Measurements from ENCODE around the gene LAMB4.

The LAMB4 gene

GRCh38 chr7:108112683-108113082 is 17.5 kb downstream of the LAMB4 start:
- no peak overlapping the region for H3K4me3 ChIP-seq (ENCODE audit: low read depth, low read length)
- TF ChIP-seq MYC (IDR thresholded peaks at IDR 0.05; ENCODE audit: low read depth, low read length) = no peak
- no peak for TF ChIP-seq POLR2A (IDR thresholded peaks at IDR 0.05; ENCODE audit: extremely low read depth, insufficient read length)
- TF ChIP-seq CTCF (IDR thresholded peaks at IDR 0.05; ENCODE audit: low read depth, low read length) = no peak
- TF ChIP-seq MAX (IDR thresholded peaks at IDR 0.05; ENCODE audit: low read depth, low read length) = no peak

GRCh38 chr7:108109221-108109908 is 20.8 kb downstream of the LAMB4 start:
- TF ChIP-seq POLR2A (IDR thresholded peaks at IDR 0.05; ENCODE audit: extremely low read depth, insufficient read length) (no peak), CTCF (IDR thresholded peaks at IDR 0.05; ENCODE audit: low read depth, low read length) (peak; percentile 66), MYC (IDR thresholded peaks at IDR 0.05; ENCODE audit: low read depth, low read length) (no peak; the same call in 1 of the 2 replicates), MAX (IDR thresholded peaks at IDR 0.05; ENCODE audit: low read depth, low read length) (peak; percentile 44)
- DNase-seq (ENCODE audit: low read depth) = peak; percentile 56

More at GRCh38 chr7:108112683-108113082, 17.5 kb downstream of the LAMB4 start:
- DNase-seq (ENCODE audit: low read depth) = no peak

GRCh38 chr7:108108131-108108530 is 22.0 kb downstream of the LAMB4 start:
- TF ChIP-seq POLR2A (IDR thresholded peaks at IDR 0.05; ENCODE audit: extremely low read depth, insufficient read length) = no peak
- no peak overlapping the region for H3K4me3 ChIP-seq (ENCODE audit: low read depth, low read length)

More at GRCh38 chr7:108109221-108109908, 20.8 kb downstream of the LAMB4 start:
- H3K4me3 ChIP-seq (ENCODE audit: low read depth, low read length) = no peak overlapping the region

GRCh38 chr7:108104324-108104723 is 25.8 kb downstream of the LAMB4 start:
- peak; percentile 59 for DNase-seq (ENCODE audit: low read depth)
- TF ChIP-seq POLR2A (IDR thresholded peaks at IDR 0.05; ENCODE audit: extremely low read depth, insufficient read length) (no peak), CTCF (IDR thresholded peaks at IDR 0.05; ENCODE audit: low read depth, low read length) (no peak), MAX (IDR thresholded peaks at IDR 0.05; ENCODE audit: low read depth, low read length) (no peak), MYC (IDR thresholded peaks at IDR 0.05; ENCODE audit: low read depth, low read length) (no peak)
- no peak overlapping the region for H3K4me3 ChIP-seq (ENCODE audit: low read depth, low read length)

More at GRCh38 chr7:108108131-108108530, 22.0 kb downstream of the LAMB4 start:
- DNase-seq (ENCODE audit: low read depth) = no peak

- H3K4me3 ChIP-seq (ENCODE audit: low read depth, low read length) = no peak overlapping the region
- DNase-seq (ENCODE audit: low read depth) = no peak
- TF ChIP-seq MAX (IDR thresholded peaks at IDR 0.05; ENCODE audit: low read depth, low read length) = no peak
- no peak for TF ChIP-seq POLR2A (IDR thresholded peaks at IDR 0.05; ENCODE audit: extremely low read depth, insufficient read length)
- TF ChIP-seq MYC (IDR thresholded peaks at IDR 0.05; ENCODE audit: low read depth, low read length) = no peak
- no peak for TF ChIP-seq CTCF (IDR thresholded peaks at IDR 0.05; ENCODE audit: low read depth, low read length)
These were observed 26.4 kb downstream of the LAMB4 start for GRCh38 chr7:108103558-108104298.

GRCh38 chr7:108102671-108103312 is 27.4 kb downstream of the LAMB4 start:
- DNase-seq (ENCODE audit: low read depth) = no peak
- TF ChIP-seq MAX (IDR thresholded peaks at IDR 0.05; ENCODE audit: low read depth, low read length) (no peak), MYC (IDR thresholded peaks at IDR 0.05; ENCODE audit: low read depth, low read length) (no peak), CTCF (IDR thresholded peaks at IDR 0.05; ENCODE audit: low read depth, low read length) (no peak), POLR2A (IDR thresholded peaks at IDR 0.05; ENCODE audit: extremely low read depth, insufficient read length) (no peak)
- no peak overlapping the region for H3K4me3 ChIP-seq (ENCODE audit: low read depth, low read length)

Measured in NB4 (cell line).